GM20431 (cell line): ENCODE measurements around the gene NRXN3.
"Not testable (repeated sequence)": the region's sequence is repeated elsewhere in the genome, so short reads cannot be mapped to it uniquely, and the experiment has no call there.

Experiments
- in situ Hi-C: fragments of 300-500 bp; cut with MseI, MboI; formaldehyde crosslinking; loops from one replicate; pipeline ENCODE4 v1.15.0; 2020; ENCODE audit warnings: low sequenced_read_pairs; ENCODE audit not compliant: unreplicated experiment

NRXN3 gene

GRCh38 chr14:79742142-79742541 lies 1572.0 kb downstream of the NRXN3 start:
- in situ Hi-C loops: no loop called here

- in situ Hi-C loops: no loop called here
Measured at GRCh38 chr14:79745046-79745445, 1574.9 kb downstream of the NRXN3 start.

GRCh38 chr14:79749065-79749464 lies 1578.9 kb downstream of the NRXN3 start:
- in situ Hi-C loops: no loop called here

- in situ Hi-C loops: no loop called here
Measured at GRCh38 chr14:79758985-79759384, 1588.8 kb downstream of the NRXN3 start.

- in situ Hi-C loops: no loop called here
Measured at GRCh38 chr14:79764323-79764722, 1594.2 kb downstream of the NRXN3 start.

DNA sequence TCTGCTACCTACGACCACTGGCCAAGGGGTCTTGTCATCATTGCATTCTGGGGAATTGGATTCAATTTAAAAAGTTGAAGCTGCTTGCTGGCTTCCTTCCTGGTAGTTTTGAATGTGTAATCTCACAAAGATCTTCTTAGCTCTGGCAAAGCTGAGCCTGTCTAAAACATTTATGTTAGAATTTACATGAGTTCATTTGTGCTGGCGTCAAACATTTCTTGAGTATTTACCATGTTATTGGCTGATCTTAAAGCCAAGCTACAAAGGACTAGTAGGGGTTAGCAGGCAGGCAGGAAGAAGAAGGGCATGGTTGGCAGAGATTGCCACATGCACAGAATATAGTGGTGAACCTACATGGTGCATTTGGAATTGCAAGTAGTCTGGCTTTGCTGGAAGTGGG lies 1596.3 kb downstream of the NRXN3 start:
- in situ Hi-C loops: no loop called here

GRCh38 chr14:79767251-79767650 lies 1597.1 kb downstream of the NRXN3 start:
- in situ Hi-C loops: no loop called here

DNA sequence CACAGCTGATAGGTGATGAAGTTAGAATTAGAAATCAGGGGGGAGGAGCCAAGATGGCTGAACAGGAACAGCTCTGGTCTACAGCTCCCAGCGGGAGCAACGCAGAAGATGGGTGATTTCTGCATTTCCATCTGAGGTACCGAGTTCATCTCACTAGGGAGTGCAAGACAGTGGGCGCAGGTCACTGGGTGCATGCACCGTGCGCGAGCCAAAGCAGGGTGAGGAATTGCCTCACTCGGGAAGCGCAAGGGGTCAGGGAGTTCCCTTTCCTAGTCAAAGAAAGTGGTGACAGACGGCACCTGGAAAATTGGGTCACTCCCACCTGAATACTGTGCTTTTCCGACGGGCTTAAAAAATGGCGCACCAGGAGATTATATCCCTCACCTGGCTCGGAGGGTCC lies 1597.5 kb downstream of the NRXN3 start:
- in situ Hi-C loops: not testable (repeated sequence)

- in situ Hi-C loops: no loop called here
Measured at GRCh38 chr14:79781882-79782281, 1611.7 kb downstream of the NRXN3 start.

DNA sequence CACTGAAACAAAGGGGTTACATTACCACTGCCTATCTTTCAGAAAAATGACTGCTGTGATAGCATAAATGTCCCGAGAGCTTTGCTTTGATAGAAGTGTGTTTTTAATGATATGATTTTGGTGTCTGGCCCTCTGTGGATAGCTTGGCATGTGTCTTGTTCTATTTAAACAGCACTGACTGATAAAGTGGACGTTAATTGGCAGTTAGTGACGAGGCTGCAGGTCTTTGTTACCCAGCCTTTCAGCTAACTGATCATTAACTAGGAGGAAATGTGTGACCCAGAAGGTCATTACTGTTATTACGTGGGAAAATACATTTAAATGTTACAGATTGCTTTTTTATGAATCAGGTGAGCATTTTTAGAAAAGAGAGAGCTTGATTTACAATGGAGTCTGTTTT lies 1612.9 kb downstream of the NRXN3 start:
- in situ Hi-C loops: no loop called here

DNA sequence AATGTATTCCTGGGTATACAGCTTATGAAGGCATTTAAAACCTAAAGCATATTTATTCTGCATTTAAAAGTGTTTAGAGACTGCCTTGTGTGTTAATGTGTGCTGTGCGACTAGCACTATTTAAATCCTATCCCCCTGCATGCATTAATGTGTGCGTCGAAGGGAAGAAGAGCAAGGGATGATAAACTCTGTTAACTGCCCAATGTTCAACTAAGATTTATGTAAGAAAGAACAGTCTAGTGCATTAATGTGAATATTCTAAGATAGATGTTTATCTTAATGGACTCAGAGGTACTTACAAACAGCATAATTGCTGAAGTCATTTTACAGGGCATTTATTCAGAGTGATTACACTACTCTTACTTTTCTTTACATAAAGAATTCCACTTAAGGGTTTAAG lies 1616.3 kb downstream of the NRXN3 start:
- in situ Hi-C loops: no loop called here

DNA sequence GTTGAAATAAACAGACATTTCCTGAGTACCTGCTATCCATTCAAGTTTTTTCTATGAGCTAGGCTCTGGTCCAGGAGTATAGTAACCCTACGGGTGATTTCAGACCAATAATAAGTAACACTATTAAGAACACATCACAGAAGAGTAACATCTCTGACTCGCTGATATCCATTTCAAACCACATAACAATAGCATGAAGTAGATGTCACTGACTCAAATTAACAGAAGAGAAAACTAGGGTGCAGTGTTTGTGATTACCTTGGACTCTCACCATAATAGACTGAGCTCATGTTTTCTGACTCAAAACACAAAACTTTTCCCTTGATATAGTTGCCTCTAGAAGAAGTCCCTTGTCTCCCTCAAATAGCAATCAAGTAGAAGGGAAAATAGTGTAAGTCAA lies 1618.2 kb downstream of the NRXN3 start:
- in situ Hi-C loops: no loop called here

- in situ Hi-C loops: no loop called here
Measured at GRCh38 chr14:79791055-79791732, 1621.0 kb downstream of the NRXN3 start.

GRCh38 chr14:79802093-79802492 lies 1631.9 kb downstream of the NRXN3 start:
- in situ Hi-C loops: no loop called here

DNA sequence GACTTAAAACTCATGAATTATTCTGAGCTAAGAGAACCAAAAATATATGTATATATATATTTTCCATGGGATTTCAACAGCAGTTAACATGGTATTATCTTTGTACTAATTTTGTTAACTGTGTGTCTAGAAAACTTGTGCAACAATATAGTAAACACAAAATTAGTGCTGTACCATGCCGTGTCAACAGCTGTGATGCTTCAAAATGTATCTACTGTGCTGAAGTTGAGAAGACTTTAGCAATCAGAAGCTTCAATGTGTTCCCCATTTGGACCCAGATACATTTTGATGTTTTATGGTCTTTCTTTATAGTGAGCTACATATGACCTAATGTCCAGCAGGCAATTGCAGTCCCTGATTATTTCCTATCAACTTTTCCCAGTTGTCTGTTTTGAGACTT lies 1635.5 kb downstream of the NRXN3 start:
- in situ Hi-C loops: no loop called here

- in situ Hi-C loops: no loop called here
Measured at GRCh38 chr14:79809849-79810612, 1639.9 kb downstream of the NRXN3 start.

DNA sequence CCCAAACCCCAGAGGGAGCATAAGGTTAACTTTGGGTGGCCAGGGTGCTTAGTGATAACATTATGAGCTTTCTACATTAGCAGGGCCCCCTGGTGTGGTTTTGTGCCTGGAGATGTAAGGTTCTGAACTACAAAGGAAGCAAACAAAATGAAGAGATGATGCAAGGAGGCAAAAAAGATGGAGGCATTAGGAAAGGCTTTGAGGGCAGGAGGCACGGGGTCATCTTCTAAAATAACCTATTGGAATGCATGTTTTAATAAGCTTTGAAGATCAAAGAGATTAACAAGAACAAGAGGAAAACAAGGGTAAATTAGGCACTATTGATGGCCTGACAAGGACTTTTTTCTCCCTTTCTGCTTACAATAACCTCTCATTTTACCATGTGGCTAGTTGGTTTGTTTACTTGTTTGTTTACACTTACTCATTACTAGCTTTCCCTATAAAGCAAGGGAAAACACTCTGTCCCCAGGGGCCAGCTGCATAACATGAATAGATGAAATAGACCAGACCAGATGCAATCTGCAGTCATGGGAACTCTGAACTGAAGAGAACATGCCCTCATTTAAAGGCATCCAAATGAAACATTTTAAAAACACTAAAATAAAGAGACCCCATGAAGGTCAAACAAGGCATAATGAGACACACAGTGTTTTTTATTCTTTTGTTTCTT lies 1650.8 kb downstream of the NRXN3 start:
- in situ Hi-C loops: no loop called here

GRCh38 chr14:79822034-79822433 lies 1651.9 kb downstream of the NRXN3 start:
- in situ Hi-C loops: no loop called here

- in situ Hi-C loops: no loop called here
Measured at GRCh38 chr14:79825046-79825521, 1654.9 kb downstream of the NRXN3 start.

DNA sequence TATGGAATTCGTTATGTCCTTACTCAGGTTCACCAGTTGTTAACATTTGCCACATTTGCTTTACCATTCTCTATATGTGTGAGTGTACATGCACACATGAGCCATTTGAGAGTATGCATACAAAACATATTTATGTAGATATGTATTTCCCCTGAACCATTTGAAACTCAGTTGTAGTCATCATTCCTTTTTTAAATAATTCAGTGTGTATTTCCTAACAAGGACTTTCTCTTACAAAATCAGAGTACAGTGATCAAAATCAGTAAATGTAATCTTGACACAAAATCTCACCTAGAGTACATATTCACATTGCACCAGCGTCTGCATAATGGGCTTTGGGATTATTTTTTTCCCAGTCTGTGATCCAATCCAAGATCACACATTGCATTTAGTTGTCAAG lies 1656.2 kb downstream of the NRXN3 start:
- in situ Hi-C loops: no loop called here
